ENCODE data around the gene EXOSC5.
"Not testable (repeated sequence)": the region's sequence is repeated elsewhere in the genome, so short reads cannot be mapped to it uniquely, and the experiment has no call there.

Gene EXOSC5

GRCh38 chr19:41397086-41398049, at the start of gene EXOSC5, which contains the start of gene BCKDHA:
Gene EXOSC5, minus strand, starts transcription at chr19:41397359. Its CDS starts 31 bp downstream, at chr19:41397328.
Gene BCKDHA, plus strand, starts transcription at chr19:41397818. Its CDS starts 10 bp downstream, at chr19:41397828.
- peak; percentile 100 for DNase-seq

- DNase-seq: no peak
Measured at GRCh38 chr19:41445575-41445974, 48.4 kb upstream of the EXOSC5 start.

- no peak for DNase-seq
Measured at GRCh38 chr19:41443813-41444455, 46.8 kb upstream of the EXOSC5 start.

GRCh38 chr19:41442473-41443355, 45.6 kb upstream of the EXOSC5 start, which contains the start of gene ERICH4:
Gene ERICH4, plus strand, starts transcription at chr19:41443156. Its CDS starts 14 bp downstream, at chr19:41443170.
- DNase-seq: no peak

GRCh38 chr19:41441321-41441945, 44.3 kb upstream of the EXOSC5 start:
- DNase-seq: no peak

- peak; percentile 100 for DNase-seq
Measured at GRCh38 chr19:41439441-41440222, 42.5 kb upstream of the EXOSC5 start, which contains the start of gene DMAC2. Gene DMAC2, minus strand, starts transcription at chr19:41439912. Its CDS starts 13 bp downstream, at chr19:41439899.

GRCh38 chr19:41437944-41438574, 40.9 kb upstream of the EXOSC5 start:
- DNase-seq: no peak

- no peak for DNase-seq
Measured at GRCh38 chr19:41436674-41436951, 39.5 kb upstream of the EXOSC5 start.

GRCh38 chr19:41435936-41436673, 38.9 kb upstream of the EXOSC5 start:
- DNase-seq: no peak

- DNase-seq: not testable (repeated sequence)
Measured at GRCh38 chr19:41435376-41435775, 38.2 kb upstream of the EXOSC5 start.

GRCh38 chr19:41434450-41434849, 37.3 kb upstream of the EXOSC5 start:
- DNase-seq: no peak

GRCh38 chr19:41433171-41433570, 36.0 kb upstream of the EXOSC5 start:
- DNase-seq: no peak

GRCh38 chr19:41431426-41432386, 34.5 kb upstream of the EXOSC5 start:
- DNase-seq: no peak

GRCh38 chr19:41430922-41431321, 33.8 kb upstream of the EXOSC5 start:
- DNase-seq: no peak

- DNase-seq: no peak
Measured at GRCh38 chr19:41428481-41428859, 31.3 kb upstream of the EXOSC5 start.

GRCh38 chr19:41427647-41428480, 30.7 kb upstream of the EXOSC5 start:
- DNase-seq: no peak

GRCh38 chr19:41426952-41427646, 29.9 kb upstream of the EXOSC5 start, which contains the start of gene B3GNT8:
Gene B3GNT8, minus strand, starts transcription at chr19:41427374. Its CDS starts 596 bp downstream, at chr19:41426778.
- DNase-seq: peak; percentile 73

All from NCI-H82 (cell line).